Fibroblast of skin of right quadriceps (primary cell): ENCODE results near the gene TRAF2.

Source experiments
- DNase-seq: peaks from one replicate; pipeline ENCODE4 v3.0.0-alpha.2; 2013

TRAF2 gene

DNA sequence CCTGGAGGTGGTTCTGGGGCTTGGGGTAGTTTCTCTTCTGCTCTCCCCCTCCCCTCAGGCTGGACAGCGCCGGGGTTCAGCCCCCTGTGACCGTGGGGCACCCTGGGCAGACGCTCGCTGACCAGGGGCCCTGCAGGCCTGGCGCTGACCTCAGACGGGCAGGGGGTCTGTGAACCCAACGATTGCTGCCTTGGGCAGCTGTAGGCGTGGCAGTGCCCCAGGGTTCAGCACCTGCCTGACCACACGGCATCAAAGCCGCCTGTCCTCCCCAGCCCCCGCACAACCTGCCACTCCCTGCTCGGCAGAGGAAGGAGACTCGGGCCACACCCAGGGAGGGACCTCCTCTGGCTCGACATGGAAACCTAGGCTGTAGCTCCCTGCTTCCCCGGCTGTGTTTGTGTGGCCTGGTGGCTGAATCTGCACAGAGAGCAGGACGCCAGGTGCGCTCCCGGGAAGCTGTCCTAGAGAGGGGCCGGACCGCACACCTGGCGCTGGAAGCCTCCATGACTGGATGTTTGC, 77.9 kb downstream of the TRAF2 start:
- DNase-seq: no peak

DNA sequence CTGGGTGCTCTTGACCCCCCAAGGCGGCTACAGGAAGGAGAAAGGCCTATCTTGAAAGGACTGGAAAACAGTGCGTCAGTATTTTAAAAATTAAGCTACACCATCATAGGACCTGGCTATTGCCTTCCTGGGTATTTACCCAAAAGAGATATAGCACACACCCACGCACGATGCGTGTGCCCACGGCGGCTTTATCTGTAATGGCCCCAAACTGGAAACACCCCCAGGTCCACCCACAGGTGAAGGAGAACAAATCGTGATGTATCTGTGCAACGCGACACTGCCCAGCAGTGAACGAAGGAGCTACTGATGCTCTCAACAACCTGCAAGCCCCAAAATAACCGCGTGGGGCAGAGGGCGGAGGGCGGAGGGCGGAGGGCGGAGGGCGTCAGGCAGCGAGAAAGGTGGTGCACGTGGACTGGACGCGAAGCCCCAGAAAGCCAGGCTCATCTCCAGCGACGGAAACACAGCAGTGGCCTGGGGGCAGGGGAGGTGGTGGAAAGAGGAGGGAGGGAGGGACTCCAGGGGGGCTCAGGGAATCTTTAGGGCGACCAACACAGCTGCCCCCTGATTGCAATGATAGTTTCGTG, 78.6 kb downstream of the TRAF2 start:
- DNase-seq: no peak

DNA sequence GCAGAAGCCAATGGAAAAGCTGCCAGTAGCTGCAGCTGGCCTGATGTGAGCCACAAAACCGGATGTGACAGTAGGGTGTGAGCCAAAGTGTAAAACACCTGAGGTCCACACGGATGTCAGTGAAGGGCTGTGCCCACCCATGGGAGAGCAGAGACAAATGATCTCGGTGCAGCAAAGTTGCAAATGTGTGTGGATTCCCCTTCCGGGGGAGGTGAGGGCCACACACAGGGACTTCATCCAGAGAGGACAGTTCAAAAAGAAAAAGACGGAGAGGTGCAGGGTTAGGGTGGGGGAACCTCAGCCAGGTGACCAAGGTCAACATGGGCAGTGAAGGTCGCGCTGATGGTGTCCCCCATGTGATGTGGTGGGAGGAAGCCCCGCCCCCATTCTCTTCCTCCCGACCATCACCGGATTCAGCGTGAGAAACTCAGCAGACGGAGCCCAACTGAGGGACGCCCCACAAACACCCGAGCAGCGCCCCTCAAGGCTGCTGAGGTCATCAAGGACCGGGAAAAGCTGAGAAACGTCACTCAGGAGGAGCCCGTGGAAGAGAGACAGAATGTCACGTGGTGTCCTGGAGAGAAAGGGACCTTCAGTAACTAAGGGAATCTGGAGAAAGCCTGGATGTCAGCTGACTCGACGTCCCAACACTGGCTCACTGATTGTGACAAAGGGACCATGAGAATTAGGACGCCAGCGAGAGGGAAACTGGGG, 79.6 kb downstream of the TRAF2 start:
- DNase-seq: no peak

DNA sequence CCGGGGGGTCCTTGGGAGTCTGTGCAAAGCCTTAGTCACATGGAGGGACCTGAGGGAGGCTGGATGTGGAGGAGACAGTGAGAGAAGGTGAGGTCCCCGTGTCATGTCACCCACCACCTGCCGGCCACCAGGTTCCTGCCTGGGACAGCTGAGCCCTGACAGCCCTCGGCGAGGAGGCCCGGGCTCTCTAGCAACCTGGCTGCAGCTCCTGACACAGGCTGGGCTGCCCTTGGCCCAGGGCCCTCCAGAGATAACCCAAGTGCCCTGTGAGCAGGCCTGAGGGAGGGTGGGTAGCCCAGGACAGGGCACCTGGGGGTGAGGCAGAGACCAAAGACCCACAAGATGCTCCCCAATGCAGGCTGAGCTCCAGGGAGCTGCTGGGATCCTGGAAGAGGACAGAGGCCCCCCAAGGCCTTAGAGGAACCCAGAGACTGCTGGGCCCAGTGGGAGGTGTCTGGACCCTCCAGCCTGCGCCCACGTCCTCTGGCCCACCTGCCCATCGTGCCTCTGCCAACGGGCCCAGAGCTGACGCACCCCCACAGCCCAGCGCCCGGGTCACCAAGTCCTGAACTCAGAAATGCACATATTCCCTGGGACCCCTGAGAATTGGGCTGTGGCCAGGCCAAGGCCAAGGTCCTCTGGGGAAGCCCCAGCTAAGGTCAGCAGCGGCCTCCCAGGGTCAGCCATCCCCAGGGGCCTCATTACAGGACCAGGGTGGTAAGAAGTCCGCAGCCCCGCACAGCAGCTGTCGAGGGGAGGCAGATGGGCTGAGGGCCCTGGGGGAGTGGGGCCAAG, 82.2 kb downstream of the TRAF2 start:
- no peak for DNase-seq

DNA sequence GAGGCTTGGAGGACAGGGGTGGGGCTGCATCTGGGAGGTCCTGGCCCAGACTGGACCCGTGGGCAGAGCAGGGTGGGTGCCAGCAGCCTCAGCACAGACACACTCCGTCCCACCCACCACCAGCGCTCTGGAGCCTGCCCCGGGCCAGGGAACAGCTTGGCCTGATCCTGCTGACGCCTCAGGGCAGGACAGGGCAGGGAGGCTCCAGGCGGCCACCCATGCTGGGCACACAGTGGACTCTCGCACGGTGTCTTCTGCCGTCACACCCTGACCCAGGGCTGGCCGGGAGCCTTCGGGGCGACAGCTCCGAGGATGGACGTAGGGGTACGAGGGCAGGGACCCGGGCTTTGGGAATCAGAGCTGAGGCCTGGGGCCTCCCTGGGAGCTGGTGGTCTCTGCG, 82.8 kb downstream of the TRAF2 start:
- DNase-seq: no peak

DNA sequence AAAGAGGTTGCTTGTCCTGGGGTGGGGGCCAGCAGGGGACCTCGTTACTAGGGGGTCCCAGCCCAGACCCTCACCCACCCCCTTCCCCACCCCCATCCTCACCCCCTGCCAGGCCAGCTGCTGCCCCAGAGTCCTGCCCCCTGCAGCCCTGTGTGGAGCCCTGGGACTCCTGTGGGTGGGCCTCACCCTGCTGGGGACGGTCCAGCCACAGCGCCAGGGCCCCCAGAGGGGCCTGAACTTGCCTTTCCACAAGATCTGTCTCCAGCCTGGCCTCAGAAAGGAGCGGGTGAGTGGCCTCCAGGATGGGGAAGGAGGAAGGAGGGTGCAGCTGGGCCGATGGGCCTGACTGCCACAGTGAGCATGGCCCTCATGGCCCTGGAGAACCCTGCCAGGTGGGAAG, 83.5 kb downstream of the TRAF2 start:
- DNase-seq: no peak

DNA sequence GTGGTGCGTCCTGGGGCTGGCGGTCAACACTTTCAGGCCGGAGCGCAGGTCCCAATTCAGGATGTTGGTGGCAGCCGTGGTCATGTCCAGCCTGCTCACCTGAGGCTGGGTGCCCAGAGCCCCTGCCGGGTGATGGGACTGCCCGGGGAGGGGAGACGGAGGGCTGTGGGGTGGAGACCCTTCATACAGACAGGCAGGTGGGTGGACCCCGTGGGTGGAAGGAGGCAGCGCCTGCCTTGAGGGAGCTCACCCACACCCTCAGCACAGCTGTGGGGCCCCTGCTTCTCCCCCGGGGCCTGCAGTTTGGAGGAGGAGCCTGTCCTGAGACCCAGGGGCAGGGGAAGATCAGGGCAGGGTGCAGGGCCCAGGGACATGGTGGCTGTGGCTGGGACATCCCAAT, 84.0 kb downstream of the TRAF2 start:
- DNase-seq: no peak

DNA sequence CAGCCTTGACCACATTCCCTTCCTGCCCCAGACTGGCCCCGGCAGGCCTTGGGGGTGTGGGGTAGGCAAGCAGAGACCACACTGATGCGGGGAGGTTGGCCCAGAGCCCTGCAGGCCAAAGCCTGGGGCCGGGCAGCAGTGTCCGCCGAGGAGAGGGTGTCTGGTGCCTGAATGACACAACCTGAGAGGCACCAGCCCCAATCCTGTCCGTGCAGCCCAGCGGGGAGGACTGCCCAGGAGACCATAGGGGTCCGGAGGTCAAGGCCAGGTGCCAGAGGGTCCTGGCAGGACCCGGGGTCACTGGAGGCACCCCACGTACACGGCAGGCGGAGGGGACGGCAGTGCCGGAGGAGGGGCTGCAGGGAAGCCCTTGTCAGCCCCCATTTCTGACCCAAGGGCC, 85.4 kb downstream of the TRAF2 start:
- DNase-seq: no peak

DNA sequence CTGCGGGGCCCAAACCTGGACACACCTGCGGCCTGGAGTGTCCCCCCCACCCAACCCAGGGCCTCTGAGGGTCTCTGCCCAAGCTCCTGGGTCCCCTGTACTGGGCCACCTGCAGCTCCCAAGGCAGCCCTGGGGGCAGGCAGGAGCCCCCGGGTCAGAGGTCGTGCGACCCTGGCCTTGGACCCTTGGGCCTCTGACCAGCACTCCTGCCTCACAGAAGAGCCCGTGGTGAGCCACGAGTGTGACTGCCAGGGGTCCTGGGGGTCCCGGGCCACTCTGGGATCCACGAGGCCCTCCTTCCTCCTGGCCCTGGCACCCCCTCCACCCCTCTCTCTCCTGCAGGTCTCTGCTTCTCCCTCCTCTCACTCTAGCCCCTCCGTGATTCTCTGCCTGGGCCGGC, 86.0 kb downstream of the TRAF2 start:
- DNase-seq: no peak

DNA sequence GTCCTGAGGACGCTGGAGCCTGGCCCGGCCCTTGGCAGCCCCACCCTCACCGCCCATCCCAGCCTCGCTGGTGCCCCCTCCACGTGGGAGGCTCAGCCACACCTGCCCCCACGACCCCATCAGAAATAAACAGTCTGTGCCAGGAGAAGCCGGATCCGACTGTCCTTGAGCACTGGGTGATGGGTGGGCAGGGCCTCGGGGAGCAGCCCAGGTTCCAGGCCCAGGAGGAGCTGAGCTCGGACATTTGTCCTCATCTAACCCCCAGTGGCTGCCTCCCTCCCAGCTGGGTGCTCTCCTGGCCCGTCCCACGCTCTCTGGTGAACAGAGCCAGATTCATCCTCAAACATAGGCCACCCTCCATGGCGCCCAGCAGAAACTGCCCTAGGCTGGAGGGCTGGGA, 86.4 kb downstream of the TRAF2 start:
- no peak for DNase-seq

DNA sequence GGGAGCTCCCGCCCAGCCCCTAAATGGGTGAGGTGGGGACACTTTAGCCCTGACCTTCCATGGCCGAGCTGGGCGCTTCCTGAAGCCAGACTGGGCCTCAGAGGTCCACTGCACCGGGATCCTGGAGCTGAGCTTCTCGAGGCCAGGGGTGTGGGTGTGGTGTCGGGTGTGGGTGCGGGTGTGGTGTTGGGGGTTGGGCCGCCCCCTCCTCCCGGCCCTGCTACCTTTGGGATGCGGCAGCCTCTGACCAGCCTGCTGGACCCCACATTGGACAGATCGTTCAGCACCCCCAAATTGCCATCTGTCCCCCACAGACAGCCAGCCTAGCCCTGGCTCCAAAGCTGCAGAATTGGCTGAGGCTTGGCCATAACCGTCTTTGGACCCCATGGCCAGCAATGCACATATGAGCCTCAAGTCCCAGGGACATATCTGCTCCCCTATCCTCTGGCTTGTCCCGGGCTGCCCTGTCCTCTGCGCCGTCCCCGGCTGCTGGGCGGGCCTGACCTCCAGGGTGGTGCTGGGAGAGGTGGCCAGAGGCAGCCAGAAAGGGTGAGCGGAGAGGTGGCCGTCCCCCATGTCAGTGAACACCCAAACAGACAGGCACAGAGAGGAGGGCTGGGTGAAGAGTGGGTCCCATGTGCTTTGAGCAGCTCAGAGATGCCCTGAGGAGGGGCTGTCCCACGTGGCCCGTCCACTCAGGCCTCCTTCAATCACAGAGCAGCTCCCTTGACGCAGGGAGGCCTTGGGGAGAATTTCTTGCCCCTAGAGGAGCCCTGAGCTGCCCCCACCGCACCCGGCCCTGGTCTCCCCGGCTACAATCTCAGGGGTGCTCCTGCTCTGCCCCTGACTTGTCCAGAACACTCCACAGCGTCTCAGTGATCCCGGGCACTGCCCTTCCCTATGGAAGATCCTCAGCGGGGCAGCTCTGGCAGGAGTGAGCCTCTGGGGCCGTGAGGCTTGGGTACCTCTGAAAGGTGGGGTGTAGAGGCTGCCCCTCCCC, 87.6 kb downstream of the TRAF2 start:
- no peak for DNase-seq

DNA sequence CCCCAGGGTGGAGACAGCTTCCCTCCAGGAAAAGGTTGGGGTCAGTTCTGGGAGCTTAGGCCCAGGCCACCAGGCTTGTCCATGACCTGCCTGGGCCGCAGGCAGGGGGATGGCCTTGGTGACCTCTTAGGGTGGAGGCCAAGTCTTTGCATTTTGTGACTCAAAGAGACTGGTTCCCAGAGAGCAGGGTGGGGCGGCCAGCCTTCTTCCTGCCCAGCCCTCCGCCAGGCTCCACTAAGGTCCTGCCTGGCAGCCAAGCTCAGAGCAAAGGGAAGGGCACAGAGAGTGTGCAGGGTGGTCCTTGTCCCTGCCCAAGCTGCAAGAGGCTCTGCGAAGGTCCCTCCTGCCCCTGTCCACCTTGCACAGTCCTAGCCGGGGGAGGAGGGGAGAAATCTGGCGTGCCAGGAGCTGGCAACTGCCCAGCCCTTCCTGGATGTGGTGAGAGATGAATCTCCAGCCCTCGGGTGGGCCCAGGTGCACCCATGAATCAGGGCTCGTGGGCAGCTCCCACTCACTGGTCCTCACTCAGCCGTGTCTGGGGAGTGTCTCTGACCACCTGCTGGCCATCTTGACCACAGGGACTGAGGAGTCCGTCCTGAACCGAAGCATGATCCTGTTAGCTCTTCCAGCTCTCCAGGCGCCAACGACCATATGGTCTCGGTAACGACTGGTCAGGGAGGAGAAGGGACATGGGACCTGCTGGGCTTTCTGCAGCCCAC, 88.7 kb downstream of the TRAF2 start:
- no peak for DNase-seq

DNA sequence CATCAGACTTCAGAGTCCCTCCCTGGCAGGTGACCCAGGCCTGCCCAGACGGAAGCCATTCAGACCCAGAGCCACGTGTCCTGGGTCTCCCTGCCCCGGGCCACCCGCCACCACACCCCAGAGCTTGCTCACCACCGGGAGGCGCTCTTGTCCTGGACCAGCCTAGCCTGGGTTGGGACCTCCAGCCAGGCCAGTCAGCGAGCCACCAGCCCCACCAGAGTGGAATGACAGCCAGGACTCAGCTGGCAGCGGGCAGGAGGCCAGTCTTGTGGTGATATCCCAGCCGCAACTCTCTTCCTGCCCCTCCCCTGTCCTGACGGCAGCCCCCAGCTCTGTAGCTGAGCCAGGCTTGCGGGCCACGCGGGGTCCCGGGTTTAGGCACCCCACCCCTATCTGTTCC, 89.3 kb downstream of the TRAF2 start:
- no peak for DNase-seq
